Activated T-helper 17 cell treated with anti-CD3 and anti-CD28 coated beads, Interleukin-2, amount 50 U/mL, for 72 hours (primary cell): Measurements from ENCODE around the gene TRIO. TPM values are rescaled to one million over a fixed set of nuclear protein-coding genes. Genes with fewer than 3 reads are reported as not detected.
A peak's percentile ranks its signal among the peaks of the same experiment; 100 is the strongest.

Experiments
- ATAC-seq: fragments of 150-1000 bp; cut with Tn5 transposase; replicated peaks from 2 replicates; pipeline ENCODE4 v1.10.0; 2021; ENCODE audit warnings: mild to moderate bottlenecking, moderate library complexity
- H3K27ac Mint-ChIP-seq: one replicate; pipeline ENCODE4 v1.8.0; 2022; ENCODE audit warnings: mixed read lengths
- H3K27me3 Mint-ChIP-seq: one replicate; pipeline ENCODE4 v1.8.0; 2022; ENCODE audit warnings: mixed read lengths
- H3K36me3 Mint-ChIP-seq: one replicate; pipeline ENCODE4 v1.8.0; 2022; ENCODE audit warnings: low read depth, mild to moderate bottlenecking, mixed read lengths
- H3K4me1 Mint-ChIP-seq: one replicate; pipeline ENCODE4 v1.8.0; 2022; ENCODE audit warnings: mixed read lengths
- H3K4me3 Mint-ChIP-seq: one replicate; pipeline ENCODE4 v1.8.0; 2022; ENCODE audit warnings: mild to moderate bottlenecking, mixed read lengths
- H3K9me3 Mint-ChIP-seq: one replicate; pipeline ENCODE4 v1.8.0; 2022; ENCODE audit warnings: mixed read lengths
- total RNA-seq, 2 donors: library from RNA; stranded (reverse); gene quantifications; one replicate each; pipeline ENCODE4 v1.2.3, GENCODE V29; 2022

TRIO gene
- total RNA-seq, 2 donors from 2014 or later, result 13.6 to 21.5 TPM

DNA sequence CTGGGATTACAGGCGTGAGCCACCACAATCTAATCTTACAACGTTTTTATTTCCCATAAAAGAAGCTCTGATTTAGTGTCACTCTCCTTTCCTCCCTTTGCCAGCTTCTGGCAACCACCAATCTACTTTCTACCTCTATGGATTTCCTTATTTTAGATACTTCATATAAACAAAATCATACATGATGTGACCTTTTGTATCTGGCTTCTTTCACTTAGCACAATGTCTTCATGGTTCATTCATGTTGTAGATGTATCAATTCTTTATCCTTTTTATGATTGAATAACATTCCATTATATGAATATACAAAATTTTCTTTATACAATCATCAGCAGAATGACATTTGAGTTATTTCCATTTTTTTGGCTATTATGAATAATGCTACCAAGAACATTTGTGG, 9.7 kb upstream of the TRIO start:
- H3K27ac Mint-ChIP-seq, result no peak overlapping the region
- H3K9me3 Mint-ChIP-seq, result peaks cover 11% of the 10 kb centered on the region
- H3K4me3 Mint-ChIP-seq, result no peak overlapping the region
- ATAC-seq, result no peak
- H3K36me3 Mint-ChIP-seq, result no peaks in the 10 kb centered on the region
- no peaks in the 10 kb centered on the region for H3K4me1 Mint-ChIP-seq
- peaks cover 33% of the 10 kb centered on the region for H3K27me3 Mint-ChIP-seq

DNA sequence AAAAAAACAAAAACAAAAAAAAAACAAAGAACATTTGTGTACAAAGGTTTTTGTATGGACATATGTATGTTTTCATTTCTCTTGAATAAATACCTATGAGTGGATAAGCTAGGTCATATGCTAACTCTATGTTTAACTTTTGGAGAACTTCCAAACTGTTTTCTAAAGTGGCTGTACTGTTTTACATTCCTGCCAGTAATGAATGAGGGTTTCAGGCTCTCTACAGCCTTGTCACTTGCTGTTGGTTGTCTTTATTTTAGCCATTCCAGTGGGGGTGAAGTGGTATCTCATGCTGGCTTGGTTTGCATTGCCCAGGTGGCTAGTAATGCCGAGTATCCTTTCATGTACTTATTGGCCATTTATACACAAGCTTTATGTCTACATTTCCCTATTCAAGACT, 9.1 kb upstream of the TRIO start:
- Mint-ChIP-seq H3K36me3 (no peaks in the 10 kb centered on the region), H3K27ac (no peak overlapping the region), H3K4me1 (no peaks in the 10 kb centered on the region), H3K27me3 (peaks cover 38% of the 10 kb centered on the region), H3K4me3 (no peak overlapping the region), H3K9me3 (peaks cover 11% of the 10 kb centered on the region)
- ATAC-seq, result no peak

GRCh38 chr5:14134771-14135170, 8.4 kb upstream of the TRIO start:
- Mint-ChIP-seq H3K36me3 (no peaks in the 10 kb centered on the region), H3K27me3 (peaks cover 43% of the 10 kb centered on the region), H3K9me3 (peaks cover 11% of the 10 kb centered on the region), H3K27ac (no peak overlapping the region), H3K4me1 (no peaks in the 10 kb centered on the region), H3K4me3 (no peak overlapping the region)
- no peak for ATAC-seq

GRCh38 chr5:14135621-14136020, 7.5 kb upstream of the TRIO start:
- H3K4me3 Mint-ChIP-seq, result no peak overlapping the region
- no peak for ATAC-seq
- H3K9me3 Mint-ChIP-seq, result peaks cover 11% of the 10 kb centered on the region
- H3K27ac Mint-ChIP-seq, result no peak overlapping the region
- H3K27me3 Mint-ChIP-seq, result peaks cover 40% of the 10 kb centered on the region
- no peaks in the 10 kb centered on the region for H3K36me3 Mint-ChIP-seq
- H3K4me1 Mint-ChIP-seq, result no peaks in the 10 kb centered on the region

GRCh38 chr5:14136228-14136627, 6.9 kb upstream of the TRIO start:
- H3K4me1 Mint-ChIP-seq, result no peaks in the 10 kb centered on the region
- H3K9me3 Mint-ChIP-seq, result peaks cover 11% of the 10 kb centered on the region
- H3K27me3 Mint-ChIP-seq, result peaks cover 40% of the 10 kb centered on the region
- no peak overlapping the region for H3K4me3 Mint-ChIP-seq
- ATAC-seq, result no peak
- no peak overlapping the region for H3K27ac Mint-ChIP-seq
- H3K36me3 Mint-ChIP-seq, result no peaks in the 10 kb centered on the region

DNA sequence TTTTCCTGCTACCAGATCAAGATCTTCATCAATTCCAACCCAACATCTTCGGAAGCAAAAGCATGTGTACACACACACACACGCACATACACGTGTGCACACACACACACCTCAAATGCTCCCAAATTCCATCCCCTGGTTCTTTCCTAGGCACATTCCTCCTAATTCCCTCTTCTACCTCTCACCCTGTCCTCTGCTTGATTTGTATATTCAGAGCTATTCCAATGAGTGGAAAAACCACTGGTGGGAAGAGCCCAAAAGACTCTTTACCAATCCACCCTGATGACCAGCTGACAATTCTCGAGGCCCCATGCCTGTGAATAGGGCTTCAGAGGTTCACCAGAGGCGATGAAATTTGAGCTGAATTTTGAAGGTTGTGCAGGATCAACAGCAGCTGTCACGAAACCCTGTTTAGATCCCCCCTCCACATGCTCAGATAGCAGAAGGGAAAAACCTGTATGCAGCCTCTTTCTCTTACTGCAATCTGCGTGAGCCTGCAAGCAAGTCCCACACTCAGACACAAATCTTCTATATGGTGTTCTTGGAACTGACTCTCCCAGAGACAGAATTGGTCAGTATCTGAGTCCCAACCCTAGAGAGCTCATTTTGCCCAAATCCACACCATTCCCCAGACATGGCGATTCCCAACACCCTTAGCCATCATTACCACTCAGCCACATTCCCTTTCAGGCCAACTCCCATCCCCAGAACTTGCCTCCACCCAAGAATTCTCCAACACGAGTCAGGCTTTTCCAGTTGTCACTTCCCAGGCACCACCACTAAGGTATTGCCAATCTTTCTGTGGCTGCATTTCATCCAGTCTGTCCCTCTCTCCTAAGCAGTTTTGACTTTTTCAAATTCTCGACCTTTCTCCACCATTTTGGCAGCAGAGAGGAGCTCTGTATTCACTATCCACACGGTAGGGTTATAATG, 4.3 kb upstream of the TRIO start:
- no peak for ATAC-seq
- H3K27me3 Mint-ChIP-seq, result peaks cover 45% of the 10 kb centered on the region
- H3K36me3 Mint-ChIP-seq, result no peaks in the 10 kb centered on the region
- H3K4me3 Mint-ChIP-seq, result no peak overlapping the region
- no peak overlapping the region for H3K27ac Mint-ChIP-seq
- peaks cover 11% of the 10 kb centered on the region for H3K9me3 Mint-ChIP-seq
- no peaks in the 10 kb centered on the region for H3K4me1 Mint-ChIP-seq

DNA sequence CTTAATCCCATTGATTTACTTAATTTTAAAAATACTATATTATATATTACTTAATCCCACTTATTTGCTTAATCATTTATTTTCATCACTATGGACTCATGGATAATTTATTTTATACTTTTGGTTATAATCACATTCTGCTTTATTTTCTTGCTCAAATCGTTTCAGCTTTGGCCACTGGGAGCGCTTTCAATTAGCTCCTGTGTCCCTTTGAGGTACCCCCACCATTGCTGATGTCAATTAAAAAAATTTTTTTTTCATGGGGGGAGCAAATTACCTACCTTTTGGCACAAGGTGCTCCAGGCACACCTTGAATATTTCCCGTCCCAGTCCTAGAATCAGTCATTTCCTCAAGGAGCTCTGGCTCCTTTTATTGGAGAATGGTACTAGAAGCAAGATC, 1.4 kb upstream of the TRIO start:
- Mint-ChIP-seq H3K4me3 (peak overlapping the region; percentile 76), H3K27me3 (peaks cover 44% of the 10 kb centered on the region)

GRCh38 chr5:14142202-14142826, 828 bp upstream of the TRIO start:
- no peak overlapping the region for H3K27ac Mint-ChIP-seq
- H3K27me3 Mint-ChIP-seq, result peaks cover 42% of the 10 kb centered on the region
- peaks cover 5% of the 10 kb centered on the region for H3K36me3 Mint-ChIP-seq
- H3K4me1 Mint-ChIP-seq, result peaks cover 5% of the 10 kb centered on the region
- no peak for ATAC-seq
- H3K4me3 Mint-ChIP-seq, result peak overlapping the region; percentile 76
- peaks cover 3% of the 10 kb centered on the region for H3K9me3 Mint-ChIP-seq

More for the DNA sequence above, 1.4 kb upstream of the TRIO start:
- Mint-ChIP-seq H3K27ac (no peak overlapping the region), H3K9me3 (peaks cover 3% of the 10 kb centered on the region), H3K36me3 (peaks cover 5% of the 10 kb centered on the region), H3K4me1 (peaks cover 5% of the 10 kb centered on the region)
- no peak for ATAC-seq

DNA sequence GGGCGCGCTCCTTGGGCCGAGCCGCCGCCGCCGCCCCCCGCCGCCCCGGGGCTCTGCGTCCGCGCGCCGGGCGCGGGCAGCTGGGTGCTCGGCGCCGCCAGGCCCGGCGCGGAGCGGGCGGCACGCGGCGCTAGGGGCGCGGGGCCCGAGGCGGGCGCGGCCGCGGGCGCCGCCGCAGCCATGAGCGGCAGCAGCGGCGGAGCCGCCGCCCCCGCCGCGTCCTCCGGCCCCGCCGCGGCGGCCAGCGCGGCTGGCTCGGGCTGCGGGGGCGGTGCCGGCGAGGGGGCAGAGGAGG, 351 bp downstream of the TRIO start:
- peak; percentile 13 for ATAC-seq
- H3K36me3 Mint-ChIP-seq, result peaks cover 5% of the 10 kb centered on the region
- H3K4me3 Mint-ChIP-seq, result peak overlapping the region; percentile 76
- H3K27ac Mint-ChIP-seq, result no peak overlapping the region
- H3K27me3 Mint-ChIP-seq, result peaks cover 34% of the 10 kb centered on the region
- H3K9me3 Mint-ChIP-seq, result no peaks in the 10 kb centered on the region
- peaks cover 5% of the 10 kb centered on the region for H3K4me1 Mint-ChIP-seq

DNA sequence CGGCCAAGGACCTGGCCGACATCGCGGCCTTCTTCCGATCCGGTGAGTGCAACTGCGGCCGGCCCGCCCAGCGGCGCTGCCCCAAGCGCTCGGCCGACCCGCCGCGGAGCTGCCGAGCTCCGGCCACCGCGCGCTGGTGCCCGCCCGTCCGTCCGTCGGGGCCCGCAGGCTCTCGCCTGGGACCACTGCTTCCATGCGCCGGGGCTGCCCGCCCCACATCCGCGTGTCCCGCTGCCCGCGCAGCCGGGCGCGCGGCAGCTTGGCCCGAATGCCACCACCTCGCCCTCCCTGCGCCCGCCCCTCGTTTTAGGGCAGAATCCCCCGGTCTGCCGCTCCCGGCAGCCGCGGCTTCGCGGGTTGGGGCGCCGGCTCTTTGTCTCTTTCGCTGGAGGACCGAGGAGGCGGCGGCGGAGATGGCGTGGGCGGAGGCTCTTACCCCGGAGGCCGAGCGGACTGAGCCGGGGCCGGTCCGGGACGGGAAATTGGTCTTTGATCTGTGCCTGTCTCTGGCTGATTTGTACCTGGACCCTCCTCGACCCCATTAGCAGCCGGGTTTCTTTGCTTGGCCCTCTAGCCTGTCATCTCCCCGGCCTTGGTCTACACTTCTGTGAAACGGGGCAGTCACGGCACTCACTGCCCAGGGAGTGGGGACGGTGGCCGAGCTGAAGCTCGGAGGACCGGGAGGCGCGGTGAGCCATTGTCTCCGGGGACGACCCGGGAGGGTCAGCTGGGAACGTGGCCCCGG, 871 bp downstream of the TRIO start:
- H3K4me3 Mint-ChIP-seq, result peak overlapping the region; percentile 76
- peaks cover 5% of the 10 kb centered on the region for H3K4me1 Mint-ChIP-seq
- no peaks in the 10 kb centered on the region for H3K9me3 Mint-ChIP-seq
- no peak overlapping the region for H3K27ac Mint-ChIP-seq
- peaks cover 5% of the 10 kb centered on the region for H3K36me3 Mint-ChIP-seq
- ATAC-seq, result peak; percentile 6
- peaks cover 34% of the 10 kb centered on the region for H3K27me3 Mint-ChIP-seq

GRCh38 chr5:14144586-14145434, 1.7 kb downstream of the TRIO start:
- peaks cover 37% of the 10 kb centered on the region for H3K27me3 Mint-ChIP-seq
- peak overlapping the region; percentile 42 for H3K27ac Mint-ChIP-seq
- peaks cover 5% of the 10 kb centered on the region for H3K36me3 Mint-ChIP-seq
- peak; percentile 54 for ATAC-seq
- H3K4me3 Mint-ChIP-seq, result peak overlapping the region; percentile 76
- peaks cover 5% of the 10 kb centered on the region for H3K4me1 Mint-ChIP-seq
- H3K9me3 Mint-ChIP-seq, result no peaks in the 10 kb centered on the region

- peaks cover 5% of the 10 kb centered on the region for H3K4me1 Mint-ChIP-seq
- peak overlapping the region; percentile 76 for H3K4me3 Mint-ChIP-seq
- no peak for ATAC-seq
- no peaks in the 10 kb centered on the region for H3K9me3 Mint-ChIP-seq
- peaks cover 5% of the 10 kb centered on the region for H3K36me3 Mint-ChIP-seq
- H3K27me3 Mint-ChIP-seq, result peaks cover 41% of the 10 kb centered on the region
- peak overlapping the region; percentile 42 for H3K27ac Mint-ChIP-seq
These were observed 2.5 kb downstream of the TRIO start for GRCh38 chr5:14145435-14146334.

DNA sequence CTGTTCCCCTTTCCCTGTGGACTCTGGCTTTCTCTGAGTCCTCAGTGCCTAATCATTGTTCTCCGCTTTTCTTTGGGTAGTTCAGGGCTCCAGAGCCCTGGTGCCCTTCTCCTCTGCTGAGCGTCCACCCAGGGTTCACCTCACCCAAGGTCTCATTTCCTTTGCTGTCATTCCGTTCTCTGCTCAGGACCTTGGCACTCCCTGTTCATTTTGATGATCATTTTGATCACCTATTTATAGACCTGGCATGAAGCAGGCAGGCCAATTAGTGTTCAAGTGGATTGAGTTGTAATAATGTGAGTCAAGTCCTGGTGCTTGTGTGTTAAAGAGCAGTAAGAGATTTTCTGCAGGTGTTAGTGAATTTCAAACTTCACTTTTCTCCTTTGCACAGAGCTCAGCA, 3.6 kb downstream of the TRIO start:
- peaks cover 5% of the 10 kb centered on the region for H3K36me3 Mint-ChIP-seq
- peaks cover 5% of the 10 kb centered on the region for H3K4me1 Mint-ChIP-seq
- ATAC-seq, result no peak
- H3K9me3 Mint-ChIP-seq, result no peaks in the 10 kb centered on the region
- H3K27ac Mint-ChIP-seq, result no peak overlapping the region
- H3K4me3 Mint-ChIP-seq, result no peak overlapping the region
- peaks cover 45% of the 10 kb centered on the region for H3K27me3 Mint-ChIP-seq
